Right atrium auricular region (tissue), 2 donors: ENCODE measurements around the gene ACAD11. TPM values are rescaled to one million over a fixed set of nuclear protein-coding genes. Genes with fewer than 3 reads are reported as not detected.

Source experiments
- DNase-seq: peaks from one replicate; pipeline ENCODE4 v3.0.0-alpha.2; 2019; ENCODE audit warnings: low spot score
- H3K27ac ChIP-seq, 2 donors: fragments of 200-600 bp; sonication (generic); 1 replicate in 1 of 2; 2 replicates in 1 of 2; pipeline ENCODE4 v1.5.1; 2016 to 2019
- H3K27me3 ChIP-seq, 2 donors: fragments of 200-600 bp; sonication (generic); one replicate each; pipeline versions ENCODE4 v1.5.1 to v1.6.0; 2017 to 2019
- H3K36me3 ChIP-seq: fragments of 200-600 bp; sonication (generic); one replicate; pipeline ENCODE4 v1.5.1; 2016
- H3K4me1 ChIP-seq, 2 donors: fragments of 200-600 bp; sonication (generic); one replicate each; pipeline versions ENCODE4 v1.5.1 to v1.6.0; 2017 to 2019
- H3K4me3 ChIP-seq, 2 donors: fragments of 200-600 bp; sonication (generic); 1 replicate in 1 of 2; 2 replicates in 1 of 2; pipeline ENCODE4 v1.5.1; 2017 to 2019; ENCODE audit warnings: mild to moderate bottlenecking in 1 of 2, moderate library complexity in 1 of 2
- H3K9me3 ChIP-seq, 2 donors: fragments of 200-600 bp; sonication (generic); one replicate each; pipeline ENCODE4 v1.5.1; 2019
- CTCF ChIP-seq, 2 donors: fragments of 200-600 bp; sonication (generic); IDR thresholded peaks; one replicate each; pipeline ENCODE4 v1.5.1; 2019; ENCODE audit warnings: antibody characterized with exemption in 2 of 2
- total RNA-seq, 2 donors: library from RNA; depleted of rRNA; stranded (reverse); fragments of >200 nt; gene quantifications; one replicate each; pipeline ENCODE4 v1.1.0, GENCODE V29; 2016

The ACAD11 gene
- 10 to 100 TPM; 18.0 to 26.0 TPM for total RNA-seq

- no peaks in the 10 kb centered on the region for H3K9me3 ChIP-seq
- no peaks in the 10 kb centered on the region for H3K27me3 ChIP-seq
- H3K36me3 ChIP-seq: no peaks in the 10 kb centered on the region
- peaks cover 0 to 48% of the 10 kb centered on the region in 2 donors for H3K4me1 ChIP-seq
- peak; percentile 48 to 79 for TF ChIP-seq CTCF (IDR thresholded peaks at IDR 0.05)
- peak within 1 kb of the TSS; percentile 94 to 95 for H3K4me3 ChIP-seq
- peak; percentile 81 for DNase-seq
- peak within 1 kb of the TSS; percentile 96 for H3K27ac ChIP-seq
Observed at GRCh38 chr3:132659365-132660051, at the start of gene ACAD11. Gene ACAD11, minus strand, starts transcription at chr3:132659809. Its CDS starts 58 bp downstream, at chr3:132659751.

GRCh38 chr3:132703733-132704132 is 44.1 kb upstream of the ACAD11 start:
- H3K4me3 ChIP-seq: no peak overlapping the region
- no peak for TF ChIP-seq CTCF (IDR thresholded peaks at IDR 0.05)
- DNase-seq: no peak
- H3K4me1 ChIP-seq: no peaks in the 10 kb centered on the region
- no peaks in the 10 kb centered on the region for H3K27me3 ChIP-seq
- peaks cover 77% of the 10 kb centered on the region for H3K36me3 ChIP-seq
- H3K9me3 ChIP-seq: no peaks in the 10 kb centered on the region
- H3K27ac ChIP-seq: no peak overlapping the region

- no peaks in the 10 kb centered on the region for H3K27me3 ChIP-seq
- H3K9me3 ChIP-seq: no peaks in the 10 kb centered on the region
- no peak overlapping the region for H3K4me3 ChIP-seq
- H3K36me3 ChIP-seq: peaks cover 74% of the 10 kb centered on the region
- no peak overlapping the region for H3K27ac ChIP-seq
- no peaks in the 10 kb centered on the region for H3K4me1 ChIP-seq
- TF ChIP-seq CTCF (IDR thresholded peaks at IDR 0.05): no peak
- DNase-seq: no peak
Observed at GRCh38 chr3:132695422-132695821, 35.8 kb upstream of the ACAD11 start.

GRCh38 chr3:132694991-132695390 is 35.4 kb upstream of the ACAD11 start:
- Histone ChIP-seq H3K36me3 (peaks cover 71% of the 10 kb centered on the region), H3K4me1 (no peaks in the 10 kb centered on the region), H3K27ac (no peak overlapping the region), H3K4me3 (no peak overlapping the region), H3K9me3 (no peaks in the 10 kb centered on the region), H3K27me3 (no peaks in the 10 kb centered on the region)
- TF ChIP-seq CTCF (IDR thresholded peaks at IDR 0.05): no peak
- DNase-seq: no peak

- no peak for DNase-seq
- Histone ChIP-seq H3K4me1 (no peaks in the 10 kb centered on the region), H3K36me3 (peaks cover 70% of the 10 kb centered on the region), H3K27ac (peak overlapping the region in 1 of 2 donors; percentile 21), H3K27me3 (no peaks in the 10 kb centered on the region), H3K9me3 (no peaks in the 10 kb centered on the region), H3K4me3 (no peak overlapping the region)
- no peak for TF ChIP-seq CTCF (IDR thresholded peaks at IDR 0.05)
Observed at GRCh38 chr3:132690040-132690439, 30.4 kb upstream of the ACAD11 start.

- no peak for DNase-seq
- Histone ChIP-seq H3K27me3 (no peaks in the 10 kb centered on the region), H3K27ac (no peak overlapping the region), H3K9me3 (no peaks in the 10 kb centered on the region), H3K4me1 (no peaks in the 10 kb centered on the region), H3K36me3 (peaks cover 66% of the 10 kb centered on the region), H3K4me3 (no peak overlapping the region)
- no peak for TF ChIP-seq CTCF (IDR thresholded peaks at IDR 0.05)
Observed at GRCh38 chr3:132682201-132682600, 22.6 kb upstream of the ACAD11 start.
